Measurements from ENCODE around the gene LORICRIN. TPM values are rescaled to one million over a fixed set of nuclear protein-coding genes. Genes with fewer than 3 reads are reported as not detected.

Gene LORICRIN
- polyA plus RNA-seq, 1 donor (not counting 4 experiments of a cell fraction or from before 2014, with no cell fraction given): not detected

DNA sequence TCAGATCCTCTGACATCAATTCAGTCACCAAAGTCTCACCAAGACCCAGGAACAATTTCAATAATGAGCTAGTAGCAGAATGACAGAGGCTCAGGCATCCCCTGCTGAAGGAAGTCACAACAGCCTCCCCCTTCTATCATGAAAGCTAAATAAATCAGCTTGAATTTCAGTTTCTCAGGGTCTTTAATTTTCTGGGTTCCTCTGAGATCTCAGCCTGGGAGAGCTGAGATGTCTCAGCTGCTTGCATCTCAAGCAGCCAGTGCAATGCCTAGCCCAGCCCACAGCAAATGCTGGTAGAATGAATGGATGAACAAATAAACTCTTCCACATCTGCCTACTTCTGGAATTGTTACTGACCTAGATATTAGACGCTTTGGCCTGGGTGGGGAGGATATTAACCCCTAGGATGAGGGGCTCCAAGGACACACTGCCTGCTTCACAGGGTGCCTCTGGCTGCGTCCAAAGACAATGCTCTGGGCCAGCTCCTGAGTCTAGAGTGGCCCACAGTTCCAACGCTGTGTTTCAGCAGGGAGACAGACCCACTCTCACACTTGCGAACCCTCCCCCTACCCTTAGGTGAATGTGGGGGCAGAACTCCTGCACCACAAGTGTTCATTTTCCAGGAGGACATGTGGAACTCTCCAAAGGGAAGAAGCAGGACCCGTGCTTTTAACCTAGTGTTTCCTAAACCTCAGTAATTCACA lies 11.2 kb upstream of the LORICRIN start:
- no peaks in the 10 kb centered on the region for H3K9me3 ChIP-seq (ENCODE audit: control insufficient read depth, low read depth, low read length)
- TF ChIP-seq, protein P1, sequence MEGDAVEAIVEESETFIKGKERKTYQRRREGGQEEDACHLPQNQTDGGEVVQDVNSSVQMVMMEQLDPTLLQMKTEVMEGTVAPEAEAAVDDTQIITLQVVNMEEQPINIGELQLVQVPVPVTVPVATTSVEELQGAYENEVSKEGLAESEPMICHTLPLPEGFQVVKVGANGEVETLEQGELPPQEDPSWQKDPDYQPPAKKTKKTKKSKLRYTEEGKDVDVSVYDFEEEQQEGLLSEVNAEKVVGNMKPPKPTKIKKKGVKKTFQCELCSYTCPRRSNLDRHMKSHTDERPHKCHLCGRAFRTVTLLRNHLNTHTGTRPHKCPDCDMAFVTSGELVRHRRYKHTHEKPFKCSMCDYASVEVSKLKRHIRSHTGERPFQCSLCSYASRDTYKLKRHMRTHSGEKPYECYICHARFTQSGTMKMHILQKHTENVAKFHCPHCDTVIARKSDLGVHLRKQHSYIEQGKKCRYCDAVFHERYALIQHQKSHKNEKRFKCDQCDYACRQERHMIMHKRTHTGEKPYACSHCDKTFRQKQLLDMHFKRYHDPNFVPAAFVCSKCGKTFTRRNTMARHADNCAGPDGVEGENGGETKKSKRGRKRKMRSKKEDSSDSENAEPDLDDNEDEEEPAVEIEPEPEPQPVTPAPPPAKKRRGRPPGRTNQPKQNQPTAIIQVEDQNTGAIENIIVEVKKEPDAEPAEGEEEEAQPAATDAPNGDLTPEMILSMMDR (optimal IDR thresholded peaks at IDR 0.05 in 1 of 3, IDR thresholded peaks at IDR 0.05 in 1 of 3, conservative IDR thresholded peaks at IDR 0.05 in 1 of 3; ENCODE audit: extremely low read depth in 1 of 3, insufficient read depth in 2 of 3, low read length in 3 of 3): no peak
- no peak for TF ChIP-seq EZH2 (IDR thresholded peaks at IDR 0.05; ENCODE audit: low read length)
- no peaks in the 10 kb centered on the region for H3K9me1 ChIP-seq (ENCODE audit: control insufficient read depth, extremely low read depth, insufficient read depth, low read length)
- dilution Hi-C loops (cut with MboI; ENCODE audit: extremely low pct_ligation_motif_present, low sequenced_read_pairs): no loop called here
- no peaks in the 10 kb centered on the region for H3K79me2 ChIP-seq (ENCODE audit: control insufficient read depth, insufficient read depth, low read length)
- no peak overlapping the region for H2AFZ ChIP-seq (ENCODE audit: control insufficient read depth, low read length)
- FAIRE-seq: no peak
- DNase-seq (ENCODE audit: low read depth, low spot score): no peak
- H4K20me1 ChIP-seq (ENCODE audit: control insufficient read depth, extremely low read depth, insufficient read depth, low read length): no peaks in the 10 kb centered on the region
- H3K27me3 ChIP-seq (ENCODE audit: control insufficient read depth, extremely low read depth, insufficient read depth, low read length): peaks cover 4% of the 10 kb centered on the region
- H3K4me3 ChIP-seq (ENCODE audit: control insufficient read depth in 2 of 3, extremely low read depth in 1 of 3, insufficient read depth in 2 of 3, low read depth in 1 of 3, low read length in 3 of 3): no peak overlapping the region
- no peak overlapping the region for H3K9ac ChIP-seq (ENCODE audit: control insufficient read depth, extremely low read depth, insufficient read depth, low read length)
- H3K27ac ChIP-seq (ENCODE audit: control insufficient read depth, insufficient read depth, low read length): no peak overlapping the region
- H3K4me2 ChIP-seq (ENCODE audit: control insufficient read depth, extremely low read depth, insufficient read depth, low read depth, low read length): no peak overlapping the region
- H3K4me1 ChIP-seq (ENCODE audit: control insufficient read depth, extremely low read depth, insufficient read depth, low read length): no peaks in the 10 kb centered on the region
- H3K36me3 ChIP-seq (ENCODE audit: control insufficient read depth in 2 of 2, extremely low read depth in 1 of 2, insufficient read depth in 2 of 2, low read length in 2 of 2): no peaks in the 10 kb centered on the region

DNA sequence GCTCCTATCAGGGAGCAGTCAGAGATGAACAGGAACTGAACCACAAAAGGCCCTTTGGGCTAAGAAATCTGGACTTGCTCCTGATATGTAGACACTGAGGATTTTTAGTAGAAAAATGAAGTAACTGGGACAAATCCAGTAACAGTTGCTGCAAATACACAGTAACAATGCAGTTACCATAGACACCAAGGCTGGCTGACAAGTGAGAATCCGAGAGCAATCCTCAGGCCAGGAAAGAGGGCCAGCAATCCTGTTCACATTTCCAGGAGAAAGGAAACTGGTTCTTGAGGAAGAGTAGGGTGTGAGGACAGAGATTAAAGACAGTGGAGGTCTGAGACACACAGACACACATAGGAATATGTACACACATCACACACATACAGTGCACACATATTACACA lies 9.3 kb upstream of the LORICRIN start:
- H3K27ac ChIP-seq (ENCODE audit: control insufficient read depth, insufficient read depth, low read length): no peak overlapping the region
- peaks cover 4% of the 10 kb centered on the region for H3K27me3 ChIP-seq (ENCODE audit: control insufficient read depth, extremely low read depth, insufficient read depth, low read length)
- H3K36me3 ChIP-seq (ENCODE audit: control insufficient read depth in 2 of 2, extremely low read depth in 1 of 2, insufficient read depth in 2 of 2, low read length in 2 of 2): no peaks in the 10 kb centered on the region
- TF ChIP-seq, protein P1 (optimal IDR thresholded peaks at IDR 0.05 in 1 of 3, IDR thresholded peaks at IDR 0.05 in 1 of 3, conservative IDR thresholded peaks at IDR 0.05 in 1 of 3; ENCODE audit: extremely low read depth in 1 of 3, insufficient read depth in 2 of 3, low read length in 3 of 3): no peak
- TF ChIP-seq EZH2 (IDR thresholded peaks at IDR 0.05; ENCODE audit: low read length): no peak
- dilution Hi-C loops (cut with MboI; ENCODE audit: extremely low pct_ligation_motif_present, low sequenced_read_pairs): no loop called here
- H3K9me3 ChIP-seq (ENCODE audit: control insufficient read depth, low read depth, low read length): no peaks in the 10 kb centered on the region
- no peak overlapping the region for H3K4me3 ChIP-seq (ENCODE audit: control insufficient read depth in 2 of 3, extremely low read depth in 1 of 3, insufficient read depth in 2 of 3, low read depth in 1 of 3, low read length in 3 of 3)
- H3K79me2 ChIP-seq (ENCODE audit: control insufficient read depth, insufficient read depth, low read length): no peaks in the 10 kb centered on the region
- no peaks in the 10 kb centered on the region for H3K4me1 ChIP-seq (ENCODE audit: control insufficient read depth, extremely low read depth, insufficient read depth, low read length)
- DNase-seq (ENCODE audit: low read depth, low spot score) (no peak), FAIRE-seq (no peak)
- no peak overlapping the region for H3K4me2 ChIP-seq (ENCODE audit: control insufficient read depth, extremely low read depth, insufficient read depth, low read depth, low read length)
- no peak overlapping the region for H3K9ac ChIP-seq (ENCODE audit: control insufficient read depth, extremely low read depth, insufficient read depth, low read length)
- no peaks in the 10 kb centered on the region for H4K20me1 ChIP-seq (ENCODE audit: control insufficient read depth, extremely low read depth, insufficient read depth, low read length)
- no peak overlapping the region for H2AFZ ChIP-seq (ENCODE audit: control insufficient read depth, low read length)
- H3K9me1 ChIP-seq (ENCODE audit: control insufficient read depth, extremely low read depth, insufficient read depth, low read length): no peaks in the 10 kb centered on the region
